AG04450 (cell line): ENCODE measurements around the gene PDE1C. TPM values are rescaled to one million over a fixed set of nuclear protein-coding genes. Genes with fewer than 3 reads are reported as not detected.

Experiments used
- CTCF ChIA-PET: fragments of 300-600, 350-600 bp; formaldehyde crosslinking; extraction: SDS; loops from one replicate; lab custom pipeline; 2022; ENCODE audit warnings: antibody characterized with exemption, inconsistent platforms; lab: Charles Lee
- POLR2A ChIA-PET: fragments of 350-600 bp; formaldehyde crosslinking; extraction: SDS; loops from one replicate; lab custom pipeline; 2021; ENCODE audit warnings: antibody characterized with exemption, inconsistent platforms; lab: Yijun Ruan, JAX
- DNase-seq: peaks from one replicate; pipeline ENCODE4 v3.0.0-alpha.2; 2011; ENCODE audit warnings: low read depth, low spot score
- H3K27ac ChIP-seq: one replicate; pipeline ENCODE4 v1.5.1; 2012; ENCODE audit warnings: low read depth, low read length, control low read depth
- H3K27me3 ChIP-seq: one replicate; pipeline ENCODE4 v1.6.0; 2012; ENCODE audit warnings: low read length; ENCODE audit not compliant: control insufficient read depth, insufficient read depth
- H3K4me3 ChIP-seq: 2 replicates; pipeline ENCODE4 v1.5.1; 2011; ENCODE audit warnings: mild to moderate bottlenecking, low read depth, low read length, control low read depth
- H3K9me3 ChIP-seq: 2 replicates; pipeline ENCODE4 v1.5.1; 2012; ENCODE audit warnings: low read length; ENCODE audit not compliant: control insufficient read depth, insufficient read depth
- polyA plus RNA-seq: library from polyadenylated mRNA; depleted of rRNA; stranded (reverse); fragments of >200 nt; gene quantifications from 2 replicates; pipeline ENCODE4 v1.2.3, GENCODE V29; 2011
- TF ChIP-seq, protein P1 (sequence below): IDR thresholded peaks from 2 replicates; pipeline ENCODE4 v1.5.1; 2011; ENCODE audit warnings: low read depth, low read length, control low read depth, inconsistent platforms

The PDE1C gene
- polyA plus RNA-seq, 1 experiment, result 3.8 TPM

DNA sequence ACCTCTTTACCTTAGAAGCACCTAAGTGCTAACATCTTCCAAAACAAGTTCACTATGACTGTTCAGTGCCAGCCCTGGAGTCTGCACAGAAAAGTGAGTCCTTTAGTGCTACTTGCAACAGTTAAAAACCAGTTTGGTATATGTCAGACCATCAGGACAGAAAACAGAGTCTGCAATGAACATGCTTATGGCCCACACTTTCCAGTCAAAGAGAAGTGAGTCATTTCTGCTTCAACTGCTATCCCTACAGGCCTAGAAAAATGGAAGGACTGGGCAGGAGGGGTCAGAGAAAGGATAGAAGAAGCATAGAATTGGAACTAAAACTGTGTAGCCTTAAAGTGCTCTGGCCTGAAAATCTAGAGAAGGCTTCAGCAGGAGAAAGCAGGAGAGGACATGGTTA, 108.0 kb downstream of the PDE1C start:
- ChIA-PET CTCF (no interaction called here), POLR2A (no interaction called here)
- Histone ChIP-seq H3K9me3 (peaks cover 9% of the 10 kb centered on the region), H3K4me3 (no peak overlapping the region), H3K27me3 (no peaks in the 10 kb centered on the region), H3K27ac (no peak overlapping the region)
- TF ChIP-seq, protein P1, sequence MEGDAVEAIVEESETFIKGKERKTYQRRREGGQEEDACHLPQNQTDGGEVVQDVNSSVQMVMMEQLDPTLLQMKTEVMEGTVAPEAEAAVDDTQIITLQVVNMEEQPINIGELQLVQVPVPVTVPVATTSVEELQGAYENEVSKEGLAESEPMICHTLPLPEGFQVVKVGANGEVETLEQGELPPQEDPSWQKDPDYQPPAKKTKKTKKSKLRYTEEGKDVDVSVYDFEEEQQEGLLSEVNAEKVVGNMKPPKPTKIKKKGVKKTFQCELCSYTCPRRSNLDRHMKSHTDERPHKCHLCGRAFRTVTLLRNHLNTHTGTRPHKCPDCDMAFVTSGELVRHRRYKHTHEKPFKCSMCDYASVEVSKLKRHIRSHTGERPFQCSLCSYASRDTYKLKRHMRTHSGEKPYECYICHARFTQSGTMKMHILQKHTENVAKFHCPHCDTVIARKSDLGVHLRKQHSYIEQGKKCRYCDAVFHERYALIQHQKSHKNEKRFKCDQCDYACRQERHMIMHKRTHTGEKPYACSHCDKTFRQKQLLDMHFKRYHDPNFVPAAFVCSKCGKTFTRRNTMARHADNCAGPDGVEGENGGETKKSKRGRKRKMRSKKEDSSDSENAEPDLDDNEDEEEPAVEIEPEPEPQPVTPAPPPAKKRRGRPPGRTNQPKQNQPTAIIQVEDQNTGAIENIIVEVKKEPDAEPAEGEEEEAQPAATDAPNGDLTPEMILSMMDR, result no peak
- no peak for DNase-seq

DNA sequence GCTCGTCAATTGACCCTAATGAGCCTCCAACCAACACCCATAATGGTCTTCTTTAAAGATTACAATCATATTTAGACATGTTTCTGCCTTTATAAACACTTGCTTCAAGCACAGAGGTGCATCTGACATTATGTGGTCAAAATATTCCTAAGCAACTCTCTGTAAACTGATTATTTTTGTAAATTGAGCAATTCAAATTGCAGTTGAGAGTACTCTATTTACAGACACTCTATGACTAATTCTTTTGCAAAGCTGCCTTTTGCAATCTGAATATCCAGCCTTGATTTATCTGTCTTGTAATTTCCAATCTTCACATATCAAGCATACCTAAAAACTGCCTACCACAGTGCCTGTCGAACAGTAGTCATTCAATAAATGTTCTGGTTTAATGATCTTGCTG, 112.0 kb downstream of the PDE1C start:
- TF ChIP-seq, protein P1, result no peak
- Histone ChIP-seq H3K4me3 (no peak overlapping the region), H3K27ac (no peak overlapping the region), H3K9me3 (peaks cover 7% of the 10 kb centered on the region), H3K27me3 (no peaks in the 10 kb centered on the region)
- peak; percentile 7 for DNase-seq
- ChIA-PET POLR2A (no interaction called here), CTCF (no interaction called here)

DNA sequence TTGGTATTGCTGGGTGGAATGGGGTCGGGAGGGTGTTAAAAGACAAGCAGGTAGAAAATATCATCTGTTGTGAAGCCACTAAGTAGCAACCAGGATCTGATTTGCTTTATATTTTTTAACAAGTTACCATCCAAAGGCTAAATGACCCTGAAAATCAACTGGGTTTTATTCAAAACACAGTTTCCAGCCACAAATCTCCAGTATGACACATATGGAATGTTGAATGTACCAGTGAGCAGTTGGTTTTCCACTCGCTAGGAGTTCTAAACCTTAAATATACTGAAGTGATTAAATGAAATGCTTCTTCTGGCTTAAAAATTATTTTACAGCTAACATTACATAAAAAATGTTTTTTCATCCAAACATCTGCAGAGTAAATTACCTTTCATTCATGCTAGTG, 112.5 kb downstream of the PDE1C start:
- Histone ChIP-seq H3K27me3 (no peaks in the 10 kb centered on the region), H3K27ac (no peak overlapping the region), H3K9me3 (peaks cover 7% of the 10 kb centered on the region), H3K4me3 (no peak overlapping the region)
- ChIA-PET CTCF (interaction anchor here (0.8 kb wide), 1 partner anchor 19 kb away, joined by 3 read pairs; no protein-coding TSS in a partner anchor), POLR2A (no interaction called here)
- no peak for DNase-seq
- TF ChIP-seq, protein P1, result no peak

DNA sequence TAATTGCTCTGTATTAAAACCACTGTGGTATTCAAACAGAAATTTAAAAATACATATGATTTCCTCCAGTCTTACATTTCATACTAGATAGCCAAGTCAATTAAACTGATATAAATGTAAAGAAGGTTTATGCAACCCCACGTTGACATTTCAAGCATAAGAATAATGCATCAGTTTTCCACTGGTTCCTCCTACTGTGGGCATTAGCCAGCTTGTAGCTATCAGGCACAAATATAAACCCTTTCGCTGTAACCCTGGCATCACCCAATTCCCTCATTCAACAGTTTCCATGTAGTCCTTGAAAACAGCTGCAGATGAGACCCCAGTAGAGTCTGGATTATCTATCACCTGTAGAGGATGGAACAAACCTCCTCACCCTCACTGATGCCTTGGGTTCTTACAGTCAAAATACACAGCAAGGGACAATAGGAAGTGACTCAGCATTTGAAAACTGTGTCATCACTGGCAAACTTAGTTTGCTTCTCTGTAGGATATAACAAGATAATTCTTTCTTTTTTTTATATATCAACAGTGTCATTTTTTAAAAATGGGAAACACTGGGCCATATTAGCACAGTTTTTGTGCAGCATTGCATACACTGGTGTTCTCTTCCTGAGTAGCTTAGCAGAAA, 113.0 kb downstream of the PDE1C start:
- Histone ChIP-seq H3K9me3 (peaks cover 9% of the 10 kb centered on the region), H3K27ac (no peak overlapping the region), H3K4me3 (no peak overlapping the region), H3K27me3 (no peaks in the 10 kb centered on the region)
- ChIA-PET CTCF (interaction anchor here (0.8 kb wide), 1 partner anchor 18 kb away, joined by 3 read pairs; no protein-coding TSS in a partner anchor), POLR2A (no interaction called here)
- DNase-seq, result no peak
- TF ChIP-seq, protein P1, result no peak

DNA sequence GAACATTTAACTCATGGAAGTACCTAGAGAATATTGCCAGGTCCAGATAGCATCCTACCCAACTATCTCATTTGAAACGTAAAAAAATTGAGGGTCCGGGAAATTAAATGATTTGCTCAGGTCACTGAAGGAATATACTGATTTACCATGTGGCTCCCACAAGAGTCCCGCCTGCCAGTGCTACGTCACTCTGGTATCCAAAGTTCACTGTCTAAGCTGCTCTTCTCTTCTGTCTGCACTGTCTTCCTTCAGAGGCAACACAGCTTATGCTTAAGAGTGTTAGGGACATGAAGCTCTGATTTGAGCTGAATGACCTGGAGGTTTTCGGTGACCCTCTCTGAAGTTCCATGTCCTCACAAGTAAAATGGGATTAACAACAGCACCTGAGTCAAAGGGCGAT, 114.6 kb downstream of the PDE1C start:
- Histone ChIP-seq H3K9me3 (peaks cover 11% of the 10 kb centered on the region), H3K4me3 (no peak overlapping the region), H3K27ac (no peak overlapping the region), H3K27me3 (no peaks in the 10 kb centered on the region)
- TF ChIP-seq, protein P1, result no peak
- ChIA-PET CTCF (interaction anchor here (0.7 kb wide), 1 partner anchor 524 kb away, joined by 3 read pairs; no protein-coding TSS in a partner anchor), POLR2A (no interaction called here)
- no peak for DNase-seq
